PC-9 (cell line): ENCODE results near the gene OR52H1. TPM values are rescaled to one million over a fixed set of nuclear protein-coding genes. Genes with fewer than 3 reads are reported as not detected.

Experiments
- BruUV-seq: library from RNA; stranded (reverse); fragments of 400-500 nt; replicated peaks from 2 replicates; lab custom pipeline; 2021; lab: Mats Ljungman, UMichigan
- CTCF ChIA-PET: fragments of 300-600 bp; sonication (Branson Sonifier 250); formaldehyde crosslinking; loops from one replicate; lab custom pipeline; 2022; ENCODE audit warnings: antibody characterized with exemption; lab: Charles Lee
- POLR2A ChIA-PET: fragments of 300-600 bp; sonication (Branson Sonifier 250); formaldehyde crosslinking; loops from one replicate; lab custom pipeline; 2022; ENCODE audit warnings: antibody characterized with exemption; ENCODE audit not compliant: unreplicated experiment; lab: Charles Lee
- DNase-seq, 2 experiments: peaks; one replicate each; pipeline versions ENCODE4 v3.0.0 to v3.0.0-alpha.2; 2015 to 2022; ENCODE audit warnings: mixed read lengths in 1 of 2
- H2AFZ ChIP-seq: fragments of 200-600 bp; sonication (generic); 2 replicates; pipeline ENCODE4 v1.8.1; 2017; ENCODE audit warnings: antibody characterized with exemption
- H3F3A ChIP-seq: fragments of 200-600 bp; sonication (generic); 2 replicates; pipeline ENCODE4 v1.8.1; 2017; ENCODE audit warnings: antibody characterized with exemption, mild to moderate bottlenecking, low read depth; ENCODE audit not compliant: insufficient read depth
- H3K27ac ChIP-seq: fragments of 200-600 bp; sonication (generic); 2 replicates; pipeline ENCODE4 v1.6.1; 2016; ENCODE audit warnings: mixed run types
- H3K27me3 ChIP-seq: fragments of 200-600 bp; sonication (generic); 2 replicates; pipeline ENCODE4 v1.6.1; 2016; ENCODE audit warnings: low read depth, mixed run types; ENCODE audit not compliant: insufficient read depth
- H3K36me3 ChIP-seq: fragments of 200-600 bp; sonication (generic); 2 replicates; pipeline ENCODE4 v1.6.1; 2016; ENCODE audit warnings: low read depth, mixed run types
- H3K4me1 ChIP-seq: fragments of 200-600 bp; sonication (generic); replicated peaks from 2 replicates; pipeline ENCODE4 v1.6.1; 2016; ENCODE audit warnings: mixed run types; ENCODE audit not compliant: insufficient read depth
- H3K4me2 ChIP-seq: fragments of 200-600 bp; sonication (generic); 2 replicates; pipeline ENCODE4 v1.6.1; 2017; ENCODE audit warnings: mixed run types
- H3K4me3 ChIP-seq: fragments of 200-600 bp; sonication (generic); 2 replicates; pipeline ENCODE4 v1.6.1; 2016; ENCODE audit warnings: mixed run types
- H3K79me2 ChIP-seq: fragments of 200-600 bp; sonication (generic); 2 replicates; pipeline ENCODE4 v1.6.1; 2017; ENCODE audit warnings: low read depth, mixed run types
- H3K9me2 ChIP-seq: fragments of 200-600 bp; sonication (generic); 2 replicates; pipeline ENCODE4 v1.8.1; 2017; ENCODE audit warnings: mild to moderate bottlenecking; ENCODE audit not compliant: insufficient read depth
- H3K9me3 ChIP-seq: fragments of 200-600 bp; sonication (generic); 2 replicates; pipeline ENCODE4 v1.8.1; 2016; ENCODE audit warnings: low read depth; ENCODE audit not compliant: insufficient read depth
- H4K20me1 ChIP-seq: fragments of 200-600 bp; sonication (generic); 2 replicates; pipeline ENCODE4 v1.8.1; 2017; ENCODE audit not compliant: insufficient read depth
- EZH2 ChIP-seq: fragments of 200-600 bp; sonication (generic); IDR thresholded peaks from 2 replicates; pipeline ENCODE4 v1.8.0; 2017; ENCODE audit warnings: antibody characterized with exemption, low read depth
- intact Hi-C: fragments of 100-400 bp; cut with micrococcal nuclease; formaldehyde crosslinking; loops from one replicate; pipeline ENCODE4 v1.10.0; 2022; ENCODE audit not compliant: unreplicated experiment
- total RNA-seq: library from RNA; stranded (reverse); gene quantifications from 2 replicates; pipeline ENCODE4 v1.2.3, GENCODE V29; 2021
- TF ChIP-seq, protein P1 (sequence below): fragments of 200-600 bp; sonication (generic); conservative IDR thresholded peaks from 2 replicates; pipeline ENCODE4 v1.6.1; 2017; ENCODE audit warnings: mixed run types, antibody characterized with exemption, mild to moderate bottlenecking, moderate library complexity

The OR52H1 gene
- total RNA-seq, 1 experiment from 2014 or later, result not detected

DNA sequence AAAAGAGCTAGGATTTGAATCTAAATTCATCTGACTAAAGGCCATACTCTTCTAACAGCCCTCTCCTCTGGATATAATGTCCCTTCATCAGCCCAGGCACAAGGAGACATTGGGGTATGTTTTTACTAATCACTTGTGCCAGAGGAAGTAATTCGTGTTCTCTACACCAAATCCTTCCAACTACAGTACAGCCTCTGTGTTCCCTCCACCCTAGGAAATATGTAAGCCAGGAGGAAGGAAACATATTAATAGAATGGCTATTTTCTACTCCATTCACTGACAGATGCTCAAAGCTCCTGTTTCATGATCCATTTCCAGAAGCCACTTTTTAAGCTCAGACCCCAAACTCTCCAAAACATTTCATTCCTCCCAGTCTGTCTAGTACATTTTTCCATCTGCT lies 19.8 kb downstream of the OR52H1 start:
- intact Hi-C loops, result no loop called here
- no peak overlapping the region for H3K4me2 ChIP-seq
- BruUV-seq, result no TSS peak

DNA sequence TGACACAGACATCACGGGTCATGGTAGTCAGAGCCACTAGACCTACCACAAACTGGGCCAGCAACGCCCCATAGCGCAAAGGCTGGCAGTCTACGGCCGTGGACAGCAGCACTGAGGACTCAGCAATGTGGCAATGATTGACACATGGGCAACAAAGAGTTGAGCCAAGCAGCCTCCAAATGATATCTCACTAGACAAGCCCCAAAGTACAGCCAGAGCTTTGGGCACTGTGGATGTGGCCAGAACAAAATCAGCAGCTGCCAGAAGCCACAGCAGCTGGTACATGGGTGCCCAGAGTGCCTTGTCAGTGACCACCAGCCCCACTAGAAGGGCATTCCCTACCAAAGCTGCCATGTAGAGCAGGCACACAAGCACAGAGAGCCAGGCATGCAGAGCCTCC lies 20.6 kb downstream of the OR52H1 start:
- H3K27ac ChIP-seq, result no peak overlapping the region
- H3K9me3 ChIP-seq, result no peaks in the 10 kb centered on the region
- no peak overlapping the region for H3K4me3 ChIP-seq
- H3K79me2 ChIP-seq, result no peaks in the 10 kb centered on the region
- H3K4me1 ChIP-seq, result no peaks in the 10 kb centered on the region
- H3F3A ChIP-seq, result no peaks in the 10 kb centered on the region
- H2AFZ ChIP-seq, result no peak overlapping the region
- no peak for TF ChIP-seq EZH2
- TF ChIP-seq, protein P1, sequence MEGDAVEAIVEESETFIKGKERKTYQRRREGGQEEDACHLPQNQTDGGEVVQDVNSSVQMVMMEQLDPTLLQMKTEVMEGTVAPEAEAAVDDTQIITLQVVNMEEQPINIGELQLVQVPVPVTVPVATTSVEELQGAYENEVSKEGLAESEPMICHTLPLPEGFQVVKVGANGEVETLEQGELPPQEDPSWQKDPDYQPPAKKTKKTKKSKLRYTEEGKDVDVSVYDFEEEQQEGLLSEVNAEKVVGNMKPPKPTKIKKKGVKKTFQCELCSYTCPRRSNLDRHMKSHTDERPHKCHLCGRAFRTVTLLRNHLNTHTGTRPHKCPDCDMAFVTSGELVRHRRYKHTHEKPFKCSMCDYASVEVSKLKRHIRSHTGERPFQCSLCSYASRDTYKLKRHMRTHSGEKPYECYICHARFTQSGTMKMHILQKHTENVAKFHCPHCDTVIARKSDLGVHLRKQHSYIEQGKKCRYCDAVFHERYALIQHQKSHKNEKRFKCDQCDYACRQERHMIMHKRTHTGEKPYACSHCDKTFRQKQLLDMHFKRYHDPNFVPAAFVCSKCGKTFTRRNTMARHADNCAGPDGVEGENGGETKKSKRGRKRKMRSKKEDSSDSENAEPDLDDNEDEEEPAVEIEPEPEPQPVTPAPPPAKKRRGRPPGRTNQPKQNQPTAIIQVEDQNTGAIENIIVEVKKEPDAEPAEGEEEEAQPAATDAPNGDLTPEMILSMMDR, result no peak
- no TSS peak for BruUV-seq
- no peak for DNase-seq
- ChIA-PET POLR2A (no interaction called here), CTCF (no interaction called here)
- H3K4me2 ChIP-seq, result no peak overlapping the region
- peaks cover 10% of the 10 kb centered on the region for H3K27me3 ChIP-seq
- no peaks in the 10 kb centered on the region for H4K20me1 ChIP-seq
- H3K36me3 ChIP-seq, result no peaks in the 10 kb centered on the region
- intact Hi-C loops, result no loop called here
- no peaks in the 10 kb centered on the region for H3K9me2 ChIP-seq

More for the DNA sequence above, 19.8 kb downstream of the OR52H1 start:
- Histone ChIP-seq H3K27ac (no peak overlapping the region), H3K9me3 (no peaks in the 10 kb centered on the region), H3K9me2 (no peaks in the 10 kb centered on the region), H3K4me1 (no peaks in the 10 kb centered on the region), H3K36me3 (no peaks in the 10 kb centered on the region), H3F3A (no peaks in the 10 kb centered on the region), H3K4me3 (no peak overlapping the region), H4K20me1 (no peaks in the 10 kb centered on the region), H2AFZ (no peak overlapping the region), H3K79me2 (no peaks in the 10 kb centered on the region), H3K27me3 (peaks cover 10% of the 10 kb centered on the region)
- ChIA-PET CTCF (no interaction called here), POLR2A (no interaction called here)
- TF ChIP-seq, protein P1, result no peak
- no peak for TF ChIP-seq EZH2
- DNase-seq, result no peak

DNA sequence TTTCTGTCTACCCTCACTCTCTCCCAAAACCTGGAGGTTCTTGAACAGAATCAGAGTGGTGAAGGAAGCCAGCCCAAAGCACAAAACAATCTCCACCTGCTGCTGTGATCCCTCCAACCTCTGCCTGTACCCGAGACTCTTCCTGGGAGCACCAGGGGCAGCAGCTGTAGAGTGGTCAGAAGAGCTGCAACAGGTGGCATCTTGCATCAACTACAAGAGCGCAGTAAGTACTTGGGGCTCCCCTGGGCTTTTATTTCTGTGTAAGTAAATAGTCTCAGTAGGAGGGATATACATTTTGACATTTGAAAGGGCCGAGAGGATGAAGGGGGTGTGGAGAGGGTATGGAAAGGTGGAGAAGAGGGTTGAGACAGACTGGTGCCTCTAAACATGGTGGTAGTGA lies 23.6 kb downstream of the OR52H1 start:
- Histone ChIP-seq H2AFZ (no peak overlapping the region), H3K4me2 (no peak overlapping the region), H3K9me2 (no peaks in the 10 kb centered on the region), H3F3A (no peaks in the 10 kb centered on the region), H3K36me3 (no peaks in the 10 kb centered on the region), H3K27me3 (peaks cover 10% of the 10 kb centered on the region), H3K79me2 (no peaks in the 10 kb centered on the region), H3K4me3 (no peak overlapping the region), H3K27ac (no peak overlapping the region), H3K9me3 (no peaks in the 10 kb centered on the region), H3K4me1 (no peaks in the 10 kb centered on the region), H4K20me1 (no peaks in the 10 kb centered on the region)
- DNase-seq, result no peak
- BruUV-seq, result no TSS peak
- ChIA-PET CTCF (no interaction called here), POLR2A (no interaction called here)
- intact Hi-C loops, result no loop called here
- TF ChIP-seq, protein P1, result no peak
- TF ChIP-seq EZH2, result no peak
